WTC11 (cell line): Measurements from ENCODE around the gene EWSR1. TPM values are rescaled to one million over a fixed set of nuclear protein-coding genes. Genes with fewer than 3 reads are reported as not detected.

Source experiments
- ATAC-seq: fragments of 200-7000 bp; cut with Tn5 transposase; 2 replicates; pipeline ENCODE4 v1.10.0; 2021; ENCODE audit warnings: mild to moderate bottlenecking, moderate library complexity
- CTCF ChIA-PET: fragments of 300-600 bp; sonication (Branson Sonifier 250); formaldehyde crosslinking; loops from one replicate; lab custom pipeline; 2021; ENCODE audit warnings: antibody characterized with exemption; lab: Charles Lee
- POLR2A ChIA-PET: fragments of 350-600 bp; sonication (Branson Sonifier 250); formaldehyde crosslinking; loops from one replicate; lab custom pipeline; 2021; ENCODE audit warnings: antibody characterized with exemption; lab: Charles Lee
- DNase-seq: peaks from one replicate; pipeline ENCODE4 v3.0.0; 2021; ENCODE audit warnings: low spot score
- H3K27ac Mint-ChIP-seq: 2 replicates; pipeline ENCODE4 v1.8.0; 2021; ENCODE audit warnings: mixed read lengths
- H3K27me3 Mint-ChIP-seq: 2 replicates; pipeline ENCODE4 v1.8.0; 2021; ENCODE audit warnings: low read depth, mild to moderate bottlenecking, moderate library complexity, mixed read lengths
- H3K36me3 Mint-ChIP-seq: 2 replicates; pipeline ENCODE4 v1.8.0; 2021; ENCODE audit warnings: mixed read lengths
- H3K4me1 Mint-ChIP-seq: 2 replicates; pipeline ENCODE4 v1.8.0; 2022; ENCODE audit warnings: mixed read lengths
- H3K4me3 Mint-ChIP-seq: 2 replicates; pipeline ENCODE4 v1.8.0; 2021; ENCODE audit warnings: mild to moderate bottlenecking, moderate library complexity, mixed read lengths
- H3K9me3 Mint-ChIP-seq: 2 replicates; pipeline ENCODE4 v1.8.0; 2021; ENCODE audit warnings: mixed read lengths
- ATF1 ChIP-seq: sonication (generic); formaldehyde crosslinking; IDR thresholded peaks from 2 replicates; pipeline ENCODE4 v1.8.1; 2023; ENCODE audit warnings: mild to moderate bottlenecking, moderate library complexity, missing genetic modification reagents
- EMX1 ChIP-seq: fragments of 250-450 bp; sonication (Bioruptor Pico); IDR thresholded peaks from 2 replicates; pipeline ENCODE4 v1.8.0; 2021; ENCODE audit warnings: mild to moderate bottlenecking
- GABPB1 ChIP-seq: sonication (generic); formaldehyde crosslinking; IDR thresholded peaks from 2 replicates; pipeline ENCODE4 v1.8.1; 2023; ENCODE audit warnings: mild to moderate bottlenecking, missing genetic modification reagents
- IRF2 ChIP-seq: sonication (generic); formaldehyde crosslinking; IDR thresholded peaks from 2 replicates; pipeline ENCODE4 v1.8.0; 2022; ENCODE audit warnings: low read depth, missing genetic modification reagents, borderline replicate concordance
- JUN ChIP-seq: sonication (generic); formaldehyde crosslinking; IDR thresholded peaks from 2 replicates; pipeline ENCODE4 v1.8.0; 2023; ENCODE audit warnings: mild to moderate bottlenecking, missing genetic modification reagents
- NFYB ChIP-seq: sonication (generic); formaldehyde crosslinking; conservative IDR thresholded peaks from 2 replicates; pipeline ENCODE4 v1.8.0; 2022; ENCODE audit warnings: low read depth, missing genetic modification reagents
- SOX15 ChIP-seq: fragments of 250-450 bp; sonication (Bioruptor Pico); IDR thresholded peaks from 2 replicates; pipeline ENCODE4 v1.9.0; 2021; ENCODE audit warnings: mild to moderate bottlenecking
- ZNF219 ChIP-seq: sonication (generic); formaldehyde crosslinking; IDR thresholded peaks from 2 replicates; pipeline ENCODE4 v1.8.0; 2023; ENCODE audit warnings: missing genetic modification reagents, mild to moderate bottlenecking, borderline replicate concordance
- total RNA-seq: library from RNA; stranded (reverse); gene quantifications from 3 replicates; pipeline ENCODE4 v1.2.3, GENCODE V29; 2021
- TF ChIP-seq, protein P1 (sequence below): sonication (generic); formaldehyde crosslinking; IDR thresholded peaks from 2 replicates; pipeline ENCODE4 v1.8.1; 2023; ENCODE audit warnings: mild to moderate bottlenecking, missing genetic modification reagents, borderline replicate concordance
- TF ChIP-seq, protein P2 (sequence below): sonication (generic); formaldehyde crosslinking; IDR thresholded peaks from 2 replicates; pipeline ENCODE4 v1.8.0; 2023; ENCODE audit warnings: missing genetic modification reagents
- TF ChIP-seq, protein P3 (sequence below): sonication (generic); formaldehyde crosslinking; IDR thresholded peaks from 2 replicates; pipeline ENCODE4 v1.8.1; 2023; ENCODE audit warnings: mild to moderate bottlenecking, missing genetic modification reagents
- TF ChIP-seq, protein P4 (sequence below): sonication (generic); formaldehyde crosslinking; IDR thresholded peaks from 2 replicates; pipeline ENCODE4 v1.8.0; 2022; ENCODE audit warnings: mild to moderate bottlenecking, missing genetic modification reagents
- TF ChIP-seq, protein P5 (sequence below): sonication (generic); formaldehyde crosslinking; conservative IDR thresholded peaks from 2 replicates; pipeline ENCODE4 v1.8.1; 2023; ENCODE audit warnings: mild to moderate bottlenecking, low read depth, missing genetic modification reagents, moderate library complexity
- TF ChIP-seq, protein P6 (sequence below): sonication (generic); formaldehyde crosslinking; IDR thresholded peaks from 2 replicates; pipeline ENCODE4 v1.8.0; 2022; ENCODE audit warnings: mild to moderate bottlenecking, missing genetic modification reagents
- TF ChIP-seq, protein P7 (sequence below): sonication (generic); formaldehyde crosslinking; IDR thresholded peaks from 2 replicates; pipeline ENCODE4 v1.8.1; 2022; ENCODE audit warnings: low read depth, missing genetic modification reagents, borderline replicate concordance
- TF ChIP-seq, protein P8 (sequence below): sonication (generic); formaldehyde crosslinking; IDR thresholded peaks from 2 replicates; pipeline ENCODE4 v1.8.0; 2022; ENCODE audit warnings: missing genetic modification reagents

The EWSR1 gene
- total RNA-seq, 1 experiment from 2014 or later: 377 TPM

DNA sequence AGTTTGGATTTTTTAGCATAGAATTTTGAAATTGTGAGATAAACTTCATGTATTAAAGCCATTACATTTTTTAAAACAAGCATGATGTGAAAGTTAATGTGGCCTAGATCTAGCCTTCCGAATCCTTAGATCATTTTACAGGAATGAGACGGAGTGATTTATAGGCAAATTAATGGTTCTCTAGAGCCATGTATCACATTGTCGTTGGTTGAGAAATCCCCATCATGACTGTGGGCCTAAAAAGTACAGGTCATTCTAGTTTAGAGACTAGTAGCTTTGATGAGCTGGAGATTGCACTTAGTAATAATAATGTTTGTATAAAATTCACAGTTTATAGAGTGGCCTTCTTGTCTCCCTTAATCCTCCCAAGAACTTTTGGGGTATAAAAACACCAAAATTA is 7.1 kb downstream of the EWSR1 start:
- no peaks in the 10 kb centered on the region for H3K27me3 Mint-ChIP-seq
- POLR2A ChIA-PET: no interaction called here
- H3K36me3 Mint-ChIP-seq: peaks cover 94% of the 10 kb centered on the region
- ATAC-seq: no peak
- H3K27ac Mint-ChIP-seq: no peak overlapping the region
- peaks cover 25% of the 10 kb centered on the region for H3K4me1 Mint-ChIP-seq
- DNase-seq: no peak
- no peak overlapping the region for H3K4me3 Mint-ChIP-seq
- H3K9me3 Mint-ChIP-seq: no peaks in the 10 kb centered on the region
- CTCF ChIA-PET: no interaction called here
- TF ChIP-seq ZNF219 (CRISPR knock-in tag): no peak

DNA sequence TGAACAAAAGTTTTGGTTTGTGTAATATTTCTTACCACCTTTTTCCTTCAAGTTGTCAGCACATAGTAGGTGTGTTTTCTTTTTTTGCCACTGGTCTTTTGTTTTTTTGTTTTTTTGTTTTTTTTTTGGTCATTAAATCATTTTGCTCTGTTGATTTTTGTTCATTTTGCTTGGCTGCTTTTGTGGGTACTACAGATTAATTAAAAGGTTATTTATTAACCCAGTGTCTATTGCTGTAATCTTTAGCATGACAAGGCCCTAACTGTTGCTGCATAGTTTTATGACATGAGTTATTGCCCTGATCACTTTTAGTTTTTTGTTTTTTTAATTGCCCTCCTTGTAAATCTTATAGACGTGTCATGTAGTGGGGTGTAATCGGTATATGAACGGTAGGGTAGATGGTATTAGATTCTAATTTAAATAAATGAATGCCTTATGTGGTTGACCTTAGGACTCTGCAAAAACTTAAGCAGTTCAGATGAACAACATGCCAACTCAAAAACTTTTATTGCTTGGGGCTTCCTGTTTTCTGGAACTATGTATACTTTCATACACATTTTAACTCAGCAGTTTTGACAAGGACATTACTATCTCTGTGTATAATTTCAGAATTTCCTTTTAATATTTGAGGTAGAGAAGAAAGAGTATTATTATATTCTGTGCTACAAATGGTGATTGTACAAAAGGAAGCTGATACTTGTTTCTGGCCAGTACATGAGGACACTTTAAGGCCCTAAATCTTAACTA is 7.9 kb downstream of the EWSR1 start:
- Mint-ChIP-seq H3K4me1 (peaks cover 17% of the 10 kb centered on the region), H3K27me3 (no peaks in the 10 kb centered on the region), H3K27ac (peak overlapping the region; percentile 50; the same call in 1 of the 2 replicates), H3K4me3 (no peak overlapping the region), H3K9me3 (no peaks in the 10 kb centered on the region), H3K36me3 (peaks cover 95% of the 10 kb centered on the region)
- ChIA-PET POLR2A (no interaction called here), CTCF (no interaction called here)
- ATAC-seq (no peak), DNase-seq (no peak)
- TF ChIP-seq JUN (CRISPR knock-in tag) (no peak), SOX15 (no peak), ATF1 (CRISPR knock-in tag) (no peak), GABPB1 (CRISPR knock-in tag) (no peak), NFYB (CRISPR knock-in tag) (no peak), IRF2 (no peak), EMX1 (CRISPR knock-in tag) (no peak)
- TF ChIP-seq, protein P1, sequence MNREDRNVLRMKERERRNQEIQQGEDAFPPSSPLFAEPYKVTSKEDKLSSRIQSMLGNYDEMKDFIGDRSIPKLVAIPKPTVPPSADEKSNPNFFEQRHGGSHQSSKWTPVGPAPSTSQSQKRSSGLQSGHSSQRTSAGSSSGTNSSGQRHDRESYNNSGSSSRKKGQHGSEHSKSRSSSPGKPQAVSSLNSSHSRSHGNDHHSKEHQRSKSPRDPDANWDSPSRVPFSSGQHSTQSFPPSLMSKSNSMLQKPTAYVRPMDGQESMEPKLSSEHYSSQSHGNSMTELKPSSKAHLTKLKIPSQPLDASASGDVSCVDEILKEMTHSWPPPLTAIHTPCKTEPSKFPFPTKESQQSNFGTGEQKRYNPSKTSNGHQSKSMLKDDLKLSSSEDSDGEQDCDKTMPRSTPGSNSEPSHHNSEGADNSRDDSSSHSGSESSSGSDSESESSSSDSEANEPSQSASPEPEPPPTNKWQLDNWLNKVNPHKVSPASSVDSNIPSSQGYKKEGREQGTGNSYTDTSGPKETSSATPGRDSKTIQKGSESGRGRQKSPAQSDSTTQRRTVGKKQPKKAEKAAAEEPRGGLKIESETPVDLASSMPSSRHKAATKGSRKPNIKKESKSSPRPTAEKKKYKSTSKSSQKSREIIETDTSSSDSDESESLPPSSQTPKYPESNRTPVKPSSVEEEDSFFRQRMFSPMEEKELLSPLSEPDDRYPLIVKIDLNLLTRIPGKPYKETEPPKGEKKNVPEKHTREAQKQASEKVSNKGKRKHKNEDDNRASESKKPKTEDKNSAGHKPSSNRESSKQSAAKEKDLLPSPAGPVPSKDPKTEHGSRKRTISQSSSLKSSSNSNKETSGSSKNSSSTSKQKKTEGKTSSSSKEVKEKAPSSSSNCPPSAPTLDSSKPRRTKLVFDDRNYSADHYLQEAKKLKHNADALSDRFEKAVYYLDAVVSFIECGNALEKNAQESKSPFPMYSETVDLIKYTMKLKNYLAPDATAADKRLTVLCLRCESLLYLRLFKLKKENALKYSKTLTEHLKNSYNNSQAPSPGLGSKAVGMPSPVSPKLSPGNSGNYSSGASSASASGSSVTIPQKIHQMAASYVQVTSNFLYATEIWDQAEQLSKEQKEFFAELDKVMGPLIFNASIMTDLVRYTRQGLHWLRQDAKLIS (CRISPR knock-in tag): no peak
- TF ChIP-seq, protein P2, sequence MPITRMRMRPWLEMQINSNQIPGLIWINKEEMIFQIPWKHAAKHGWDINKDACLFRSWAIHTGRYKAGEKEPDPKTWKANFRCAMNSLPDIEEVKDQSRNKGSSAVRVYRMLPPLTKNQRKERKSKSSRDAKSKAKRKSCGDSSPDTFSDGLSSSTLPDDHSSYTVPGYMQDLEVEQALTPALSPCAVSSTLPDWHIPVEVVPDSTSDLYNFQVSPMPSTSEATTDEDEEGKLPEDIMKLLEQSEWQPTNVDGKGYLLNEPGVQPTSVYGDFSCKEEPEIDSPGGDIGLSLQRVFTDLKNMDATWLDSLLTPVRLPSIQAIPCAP (CRISPR knock-in tag): no peak
- TF ChIP-seq, protein P3, sequence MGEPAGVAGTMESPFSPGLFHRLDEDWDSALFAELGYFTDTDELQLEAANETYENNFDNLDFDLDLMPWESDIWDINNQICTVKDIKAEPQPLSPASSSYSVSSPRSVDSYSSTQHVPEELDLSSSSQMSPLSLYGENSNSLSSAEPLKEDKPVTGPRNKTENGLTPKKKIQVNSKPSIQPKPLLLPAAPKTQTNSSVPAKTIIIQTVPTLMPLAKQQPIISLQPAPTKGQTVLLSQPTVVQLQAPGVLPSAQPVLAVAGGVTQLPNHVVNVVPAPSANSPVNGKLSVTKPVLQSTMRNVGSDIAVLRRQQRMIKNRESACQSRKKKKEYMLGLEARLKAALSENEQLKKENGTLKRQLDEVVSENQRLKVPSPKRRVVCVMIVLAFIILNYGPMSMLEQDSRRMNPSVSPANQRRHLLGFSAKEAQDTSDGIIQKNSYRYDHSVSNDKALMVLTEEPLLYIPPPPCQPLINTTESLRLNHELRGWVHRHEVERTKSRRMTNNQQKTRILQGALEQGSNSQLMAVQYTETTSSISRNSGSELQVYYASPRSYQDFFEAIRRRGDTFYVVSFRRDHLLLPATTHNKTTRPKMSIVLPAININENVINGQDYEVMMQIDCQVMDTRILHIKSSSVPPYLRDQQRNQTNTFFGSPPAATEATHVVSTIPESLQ (CRISPR knock-in tag): no peak
- TF ChIP-seq, protein P4, sequence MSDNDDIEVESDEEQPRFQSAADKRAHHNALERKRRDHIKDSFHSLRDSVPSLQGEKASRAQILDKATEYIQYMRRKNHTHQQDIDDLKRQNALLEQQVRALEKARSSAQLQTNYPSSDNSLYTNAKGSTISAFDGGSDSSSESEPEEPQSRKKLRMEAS: no peak
- TF ChIP-seq, protein P5, sequence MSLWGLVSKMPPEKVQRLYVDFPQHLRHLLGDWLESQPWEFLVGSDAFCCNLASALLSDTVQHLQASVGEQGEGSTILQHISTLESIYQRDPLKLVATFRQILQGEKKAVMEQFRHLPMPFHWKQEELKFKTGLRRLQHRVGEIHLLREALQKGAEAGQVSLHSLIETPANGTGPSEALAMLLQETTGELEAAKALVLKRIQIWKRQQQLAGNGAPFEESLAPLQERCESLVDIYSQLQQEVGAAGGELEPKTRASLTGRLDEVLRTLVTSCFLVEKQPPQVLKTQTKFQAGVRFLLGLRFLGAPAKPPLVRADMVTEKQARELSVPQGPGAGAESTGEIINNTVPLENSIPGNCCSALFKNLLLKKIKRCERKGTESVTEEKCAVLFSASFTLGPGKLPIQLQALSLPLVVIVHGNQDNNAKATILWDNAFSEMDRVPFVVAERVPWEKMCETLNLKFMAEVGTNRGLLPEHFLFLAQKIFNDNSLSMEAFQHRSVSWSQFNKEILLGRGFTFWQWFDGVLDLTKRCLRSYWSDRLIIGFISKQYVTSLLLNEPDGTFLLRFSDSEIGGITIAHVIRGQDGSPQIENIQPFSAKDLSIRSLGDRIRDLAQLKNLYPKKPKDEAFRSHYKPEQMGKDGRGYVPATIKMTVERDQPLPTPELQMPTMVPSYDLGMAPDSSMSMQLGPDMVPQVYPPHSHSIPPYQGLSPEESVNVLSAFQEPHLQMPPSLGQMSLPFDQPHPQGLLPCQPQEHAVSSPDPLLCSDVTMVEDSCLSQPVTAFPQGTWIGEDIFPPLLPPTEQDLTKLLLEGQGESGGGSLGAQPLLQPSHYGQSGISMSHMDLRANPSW (CRISPR knock-in tag): no peak
- TF ChIP-seq, protein P6, sequence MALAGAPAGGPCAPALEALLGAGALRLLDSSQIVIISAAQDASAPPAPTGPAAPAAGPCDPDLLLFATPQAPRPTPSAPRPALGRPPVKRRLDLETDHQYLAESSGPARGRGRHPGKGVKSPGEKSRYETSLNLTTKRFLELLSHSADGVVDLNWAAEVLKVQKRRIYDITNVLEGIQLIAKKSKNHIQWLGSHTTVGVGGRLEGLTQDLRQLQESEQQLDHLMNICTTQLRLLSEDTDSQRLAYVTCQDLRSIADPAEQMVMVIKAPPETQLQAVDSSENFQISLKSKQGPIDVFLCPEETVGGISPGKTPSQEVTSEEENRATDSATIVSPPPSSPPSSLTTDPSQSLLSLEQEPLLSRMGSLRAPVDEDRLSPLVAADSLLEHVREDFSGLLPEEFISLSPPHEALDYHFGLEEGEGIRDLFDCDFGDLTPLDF (CRISPR knock-in tag): no peak
- TF ChIP-seq, protein P7, sequence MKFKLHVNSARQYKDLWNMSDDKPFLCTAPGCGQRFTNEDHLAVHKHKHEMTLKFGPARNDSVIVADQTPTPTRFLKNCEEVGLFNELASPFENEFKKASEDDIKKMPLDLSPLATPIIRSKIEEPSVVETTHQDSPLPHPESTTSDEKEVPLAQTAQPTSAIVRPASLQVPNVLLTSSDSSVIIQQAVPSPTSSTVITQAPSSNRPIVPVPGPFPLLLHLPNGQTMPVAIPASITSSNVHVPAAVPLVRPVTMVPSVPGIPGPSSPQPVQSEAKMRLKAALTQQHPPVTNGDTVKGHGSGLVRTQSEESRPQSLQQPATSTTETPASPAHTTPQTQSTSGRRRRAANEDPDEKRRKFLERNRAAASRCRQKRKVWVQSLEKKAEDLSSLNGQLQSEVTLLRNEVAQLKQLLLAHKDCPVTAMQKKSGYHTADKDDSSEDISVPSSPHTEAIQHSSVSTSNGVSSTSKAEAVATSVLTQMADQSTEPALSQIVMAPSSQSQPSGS (CRISPR knock-in tag): no peak
- TF ChIP-seq, protein P8, sequence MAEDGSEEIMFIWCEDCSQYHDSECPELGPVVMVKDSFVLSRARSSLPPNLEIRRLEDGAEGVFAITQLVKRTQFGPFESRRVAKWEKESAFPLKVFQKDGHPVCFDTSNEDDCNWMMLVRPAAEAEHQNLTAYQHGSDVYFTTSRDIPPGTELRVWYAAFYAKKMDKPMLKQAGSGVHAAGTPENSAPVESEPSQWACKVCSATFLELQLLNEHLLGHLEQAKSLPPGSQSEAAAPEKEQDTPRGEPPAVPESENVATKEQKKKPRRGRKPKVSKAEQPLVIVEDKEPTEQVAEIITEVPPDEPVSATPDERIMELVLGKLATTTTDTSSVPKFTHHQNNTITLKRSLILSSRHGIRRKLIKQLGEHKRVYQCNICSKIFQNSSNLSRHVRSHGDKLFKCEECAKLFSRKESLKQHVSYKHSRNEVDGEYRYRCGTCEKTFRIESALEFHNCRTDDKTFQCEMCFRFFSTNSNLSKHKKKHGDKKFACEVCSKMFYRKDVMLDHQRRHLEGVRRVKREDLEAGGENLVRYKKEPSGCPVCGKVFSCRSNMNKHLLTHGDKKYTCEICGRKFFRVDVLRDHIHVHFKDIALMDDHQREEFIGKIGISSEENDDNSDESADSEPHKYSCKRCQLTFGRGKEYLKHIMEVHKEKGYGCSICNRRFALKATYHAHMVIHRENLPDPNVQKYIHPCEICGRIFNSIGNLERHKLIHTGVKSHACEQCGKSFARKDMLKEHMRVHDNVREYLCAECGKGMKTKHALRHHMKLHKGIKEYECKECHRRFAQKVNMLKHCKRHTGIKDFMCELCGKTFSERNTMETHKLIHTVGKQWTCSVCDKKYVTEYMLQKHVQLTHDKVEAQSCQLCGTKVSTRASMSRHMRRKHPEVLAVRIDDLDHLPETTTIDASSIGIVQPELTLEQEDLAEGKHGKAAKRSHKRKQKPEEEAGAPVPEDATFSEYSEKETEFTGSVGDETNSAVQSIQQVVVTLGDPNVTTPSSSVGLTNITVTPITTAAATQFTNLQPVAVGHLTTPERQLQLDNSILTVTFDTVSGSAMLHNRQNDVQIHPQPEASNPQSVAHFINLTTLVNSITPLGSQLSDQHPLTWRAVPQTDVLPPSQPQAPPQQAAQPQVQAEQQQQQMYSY (CRISPR knock-in tag): no peak
